ENCODE results near the gene OPN1SW. TPM values are rescaled to one million over a fixed set of nuclear protein-coding genes. Genes with fewer than 3 reads are reported as not detected.

OPN1SW gene
- total RNA-seq, 1 donor from 2014 or later = not detected

GRCh38 chr7:128792471-128793180 lies 17.0 kb upstream of the OPN1SW start:
- no peak for ATAC-seq

GRCh38 chr7:128791972-128792327 lies 16.4 kb upstream of the OPN1SW start:
- ATAC-seq = no peak

- peak; percentile 77 for ATAC-seq
These were observed 15.8 kb upstream of the OPN1SW start, which contains the start of gene CCDC136 for GRCh38 chr7:128791121-128791971. Gene CCDC136, plus strand, starts transcription at chr7:128791968. Its CDS starts 444 bp downstream, at chr7:128792412.

DNA sequence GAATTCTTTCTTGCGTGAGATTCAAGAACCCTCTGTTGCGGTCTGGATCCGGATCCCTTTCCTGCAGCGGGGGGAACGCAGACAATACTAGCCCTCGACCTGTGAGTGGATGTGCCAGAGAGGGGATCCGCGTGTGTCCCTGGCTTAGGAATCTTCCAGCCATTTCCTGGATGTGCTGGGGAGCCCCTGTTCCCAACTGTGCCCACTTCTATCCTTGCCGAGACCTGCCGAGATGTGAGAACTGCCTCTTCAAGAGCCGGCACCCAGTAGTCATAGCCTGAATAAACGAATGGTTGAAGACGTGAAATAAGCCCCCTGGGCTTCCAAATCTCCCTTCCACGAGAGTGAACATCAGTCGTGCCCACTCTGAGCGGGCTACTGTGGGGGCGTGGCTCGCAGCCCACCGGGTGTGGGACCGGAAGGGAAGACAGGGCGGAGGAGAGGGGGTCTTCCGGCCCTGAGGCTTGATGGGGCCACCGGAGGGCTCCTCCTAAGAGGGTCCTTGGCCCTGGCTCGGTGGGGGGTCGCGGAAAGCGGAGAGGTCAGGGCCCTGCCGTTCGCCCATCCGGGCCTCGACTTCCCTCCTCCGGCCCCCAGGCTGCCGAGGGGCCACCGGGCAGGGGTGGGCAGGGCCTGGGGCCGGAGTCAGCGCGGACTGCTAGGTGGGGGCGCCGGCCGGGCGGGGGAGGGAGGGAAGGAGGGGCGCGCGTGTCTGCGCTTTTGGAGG lies 14.9 kb upstream of the OPN1SW start:
- peak; percentile 19 for ATAC-seq

GRCh38 chr7:128788446-128789412 lies 13.1 kb upstream of the OPN1SW start:
- no peak for ATAC-seq

GRCh38 chr7:128785738-128786137 lies 10.1 kb upstream of the OPN1SW start:
- peak; percentile 30 for ATAC-seq

GRCh38 chr7:128783143-128783861 lies 7.7 kb upstream of the OPN1SW start:
- peak; percentile 57 for ATAC-seq

- no peak for ATAC-seq
These were observed 6.3 kb upstream of the OPN1SW start for GRCh38 chr7:128781851-128782250.

GRCh38 chr7:128781126-128781525 lies 5.5 kb upstream of the OPN1SW start:
- no peak for ATAC-seq

GRCh38 chr7:128778946-128779345 lies 3.4 kb upstream of the OPN1SW start:
- no peak for ATAC-seq

DNA sequence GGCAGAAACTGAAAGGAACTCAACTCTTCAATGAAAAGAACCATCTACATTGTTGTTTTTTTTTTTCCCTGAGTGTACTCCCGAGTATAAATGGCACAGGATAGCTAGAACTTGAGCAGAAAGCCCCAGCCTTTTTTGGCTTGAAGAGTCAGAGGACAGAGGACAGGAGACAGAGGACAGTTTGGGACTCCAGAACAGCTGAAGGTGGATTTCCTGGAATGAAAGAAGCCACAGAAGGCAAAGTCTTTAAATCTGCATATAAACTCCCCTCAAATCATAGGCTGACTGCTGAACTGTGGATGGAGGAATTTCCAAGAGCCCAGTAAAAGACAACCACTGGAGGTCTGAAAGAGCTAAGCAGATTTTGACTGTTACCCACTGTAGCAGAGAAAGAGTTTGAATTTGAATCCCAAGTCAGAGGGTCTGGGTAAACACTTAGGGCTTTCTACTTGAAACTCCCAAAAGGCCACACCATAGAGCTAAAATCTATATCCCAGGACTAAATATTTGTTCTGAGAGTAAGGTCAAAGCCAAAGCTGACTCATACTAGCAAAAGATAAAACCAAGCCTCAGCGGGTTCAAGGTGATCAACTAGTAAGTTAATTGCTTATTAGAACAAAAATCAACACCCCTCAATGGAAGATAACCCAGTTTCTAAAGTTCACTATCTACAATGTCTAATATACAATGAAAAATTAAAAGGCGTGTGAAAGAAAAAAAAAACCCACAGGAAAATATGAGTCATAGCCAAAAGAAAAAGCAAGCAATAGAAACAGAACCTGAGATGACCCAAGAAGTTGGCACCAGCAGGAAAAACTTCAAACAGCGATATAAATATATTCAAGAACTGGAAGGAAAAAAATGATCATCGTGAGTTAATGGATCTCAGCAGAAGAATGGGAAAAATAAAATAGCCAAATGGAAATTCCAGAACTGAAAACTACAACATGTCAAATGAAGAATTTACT lies 1.8 kb upstream of the OPN1SW start:
- no peak for ATAC-seq

GRCh38 chr7:128774921-128775320 lies 673 bp downstream of the OPN1SW start:
- no peak for ATAC-seq

- ATAC-seq = no peak
These were observed 1.4 kb downstream of the OPN1SW start for GRCh38 chr7:128774029-128774689.

- no peak for ATAC-seq
These were observed 2.0 kb downstream of the OPN1SW start for GRCh38 chr7:128773604-128774003.

- ATAC-seq = no peak
These were observed 5.4 kb downstream of the OPN1SW start for GRCh38 chr7:128770233-128770632.

DNA sequence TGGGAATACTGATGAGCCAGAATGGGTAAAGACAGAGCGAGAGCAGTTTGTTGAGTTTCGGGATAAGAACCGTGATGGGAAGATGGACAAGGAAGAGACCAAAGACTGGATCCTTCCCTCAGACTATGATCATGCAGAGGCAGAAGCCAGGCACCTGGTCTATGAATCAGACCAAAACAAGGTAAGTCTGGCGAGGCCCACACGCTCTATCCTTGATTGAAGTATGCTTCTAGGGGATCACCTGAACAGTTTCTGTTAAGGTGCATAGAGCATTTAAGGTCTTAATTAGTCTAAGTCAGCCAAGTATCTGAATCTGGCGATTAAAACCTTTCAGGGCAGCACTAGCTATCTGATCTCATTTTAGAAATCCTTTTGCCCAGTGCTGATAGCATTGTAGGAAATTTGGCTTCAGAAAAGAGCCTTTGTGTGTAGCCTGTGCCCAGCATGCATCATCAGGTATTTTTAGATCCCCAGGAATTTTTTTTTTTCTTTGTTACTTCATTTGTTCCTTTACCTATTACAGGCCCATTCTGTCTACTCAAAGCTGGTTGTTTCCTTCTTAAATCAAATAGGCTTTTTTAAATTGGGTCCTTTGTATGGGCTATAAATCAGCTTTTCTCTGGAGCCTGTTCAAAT lies 8.0 kb downstream of the OPN1SW start:
- no peak for ATAC-seq

DNA sequence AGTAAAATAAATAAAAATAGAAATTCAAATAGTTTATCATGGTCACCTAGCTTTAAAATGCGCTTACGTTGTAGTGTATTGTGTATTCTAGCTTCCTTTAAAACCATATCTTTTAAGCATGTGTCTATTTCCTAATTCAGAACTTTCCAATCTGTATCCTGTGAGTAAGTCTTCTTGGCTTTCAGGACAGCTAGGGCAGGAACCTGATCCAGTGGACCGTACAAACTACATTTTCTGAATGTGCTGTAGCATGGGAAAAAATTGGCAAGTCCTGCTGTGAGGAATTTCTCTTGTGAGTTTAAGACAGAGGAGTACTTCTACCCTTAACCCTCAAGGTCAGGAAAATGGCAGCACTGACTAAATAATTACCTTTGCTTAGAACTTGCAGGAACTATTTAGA lies 12.1 kb downstream of the OPN1SW start:
- ATAC-seq = no peak

DNA sequence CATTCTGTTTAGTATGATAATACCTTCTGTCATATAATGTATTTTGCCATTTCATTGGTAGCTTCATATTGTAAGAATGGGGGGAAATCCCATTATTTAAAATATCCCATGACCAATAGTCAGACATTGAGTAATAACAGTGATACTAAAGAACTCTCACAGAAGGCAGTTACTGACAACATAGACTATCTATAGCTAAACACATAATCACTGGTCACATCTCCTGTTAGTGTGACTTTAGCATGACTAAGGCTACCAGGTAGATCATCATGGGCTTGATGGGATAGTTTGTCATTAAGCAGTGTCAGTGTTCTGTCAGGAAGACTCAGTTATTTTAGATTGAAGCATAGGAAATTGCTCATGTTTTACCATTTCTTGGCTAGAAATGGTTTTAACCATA lies 16.4 kb downstream of the OPN1SW start:
- ATAC-seq = no peak

DNA sequence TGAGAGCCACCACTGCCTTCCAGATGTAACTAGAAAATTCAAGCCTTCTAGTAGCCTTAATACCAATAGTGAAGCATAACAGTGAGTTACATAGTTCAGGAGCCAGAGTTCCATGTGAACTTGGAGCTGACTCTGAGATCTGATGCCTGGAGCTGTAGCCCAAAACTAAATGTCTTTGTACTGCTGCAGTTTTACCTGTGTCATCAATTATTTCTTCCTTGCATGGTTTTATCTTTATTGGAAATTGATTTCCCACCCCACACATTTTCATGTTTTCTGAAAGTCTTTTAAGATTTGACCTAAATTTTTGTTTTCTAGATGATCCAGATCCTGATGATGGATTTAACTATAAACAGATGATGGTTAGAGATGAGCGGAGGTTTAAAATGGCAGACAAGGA lies 17.0 kb downstream of the OPN1SW start:
- ATAC-seq = no peak
